Kidney (tissue), 14 donors: ENCODE data around the gene NOTCH1. TPM values are rescaled to one million over a fixed set of nuclear protein-coding genes. Genes with fewer than 3 reads are reported as not detected.
A peak's percentile ranks its signal among the peaks of the same experiment; 100 is the strongest.

ENCODE experiments used
- DNase-seq, 5 donors: peaks; one replicate each; pipeline ENCODE4 v3.0.0-alpha.2; 2013 to 2020
- FAIRE-seq: peaks from 2 replicates; lab custom pipeline; 2012; peaks lifted over from hg19 to GRCh38; lab: Jason Lieb, UNC
- H3K27ac ChIP-seq, 2 donors: one replicate each; pipeline ENCODE4 v1.7.0; 2013; ENCODE audit warnings: low read depth in 2 of 2, low read length in 2 of 2, inconsistent platforms in 1 of 2
- H3K27me3 ChIP-seq: one replicate; pipeline ENCODE4 v1.7.1; 2013; ENCODE audit warnings: low read length, inconsistent platforms; ENCODE audit not compliant: control insufficient read depth, insufficient read depth
- H3K36me3 ChIP-seq, 3 donors: one replicate each; pipeline versions ENCODE4 v1.7.0 to v1.7.1; 2013; ENCODE audit warnings: low read length in 3 of 3, control low read depth in 1 of 3, inconsistent platforms in 1 of 3; ENCODE audit not compliant: insufficient read depth in 3 of 3, control insufficient read depth in 2 of 3
- H3K4me1 ChIP-seq, 3 donors: one replicate each; pipeline versions ENCODE4 v1.7.0 to v1.7.1; 2013; ENCODE audit warnings: low read length in 3 of 3, inconsistent platforms in 1 of 3, low read depth in 1 of 3; ENCODE audit not compliant: control insufficient read depth in 2 of 3, insufficient read depth in 2 of 3
- H3K4me3 ChIP-seq, 3 donors: one replicate each; pipeline versions ENCODE4 v1.7.0 to v1.8.1; 2013; ENCODE audit warnings: low read length in 3 of 3, control low read depth in 1 of 3, inconsistent platforms in 1 of 3
- H3K9ac ChIP-seq, 3 donors: one replicate each; pipeline versions ENCODE4 v1.7.0 to v1.7.1; 2013; ENCODE audit warnings: low read length in 3 of 3, control low read depth in 1 of 3, inconsistent platforms in 1 of 3
- H3K9me3 ChIP-seq, 3 donors: one replicate each; pipeline versions ENCODE4 v1.7.0 to v1.7.1; 2013; ENCODE audit warnings: low read length in 3 of 3, control low read depth in 1 of 3, inconsistent platforms in 1 of 3; ENCODE audit not compliant: control insufficient read depth in 2 of 3, insufficient read depth in 1 of 3
- intact Hi-C: fragments of 100-400 bp; cut with DNase I; formaldehyde crosslinking; loops from one replicate; pipeline ENCODE4 v1.11.1; 2022
- polyA plus RNA-seq: library from polyadenylated mRNA; stranded (reverse); fragments of 350-450 nt; fragmentation: Illumina TruSeq; extraction: RNeasy Lipid Tissue Mini Kit (QIAGEN cat#74804); gene quantifications from one replicate; pipeline ENCODE4 v1.2.3, GENCODE V29; 2014; ENCODE audit warnings: low read depth, low replicate concordance; ENCODE audit not compliant: insufficient read depth
- total RNA-seq: library from RNA; stranded (reverse); fragmentation: NEBNext Ultra II Directional; extraction: Animal tissue kit (Norgen Biotek cat#: 25700); gene quantifications from one replicate; pipeline ENCODE4 v1.2.1, GENCODE V29; 2021
- TF ChIP-seq, protein P1 (sequence below): IDR thresholded peaks from 3 replicates; pipeline ENCODE4 v1.5.1; 2012; ENCODE audit warnings: mild to moderate bottlenecking, moderate library complexity, borderline replicate concordance; ENCODE audit not compliant: insufficient read depth; ENCODE audit errors: extremely low read depth
- donor health status: control.
- donor health status: control.
- donor health status: control.
- donor health status: control.
- donor health status: control.
- donor health status: DM: yes; HTN: yes; CAD: no.
- donor health status: Normal renal cell carcinoma (clear cell type).

The NOTCH1 gene
- total and polyA plus RNA-seq, 2 donors from 2014 or later = 6.5 to 77.2 TPM

DNA sequence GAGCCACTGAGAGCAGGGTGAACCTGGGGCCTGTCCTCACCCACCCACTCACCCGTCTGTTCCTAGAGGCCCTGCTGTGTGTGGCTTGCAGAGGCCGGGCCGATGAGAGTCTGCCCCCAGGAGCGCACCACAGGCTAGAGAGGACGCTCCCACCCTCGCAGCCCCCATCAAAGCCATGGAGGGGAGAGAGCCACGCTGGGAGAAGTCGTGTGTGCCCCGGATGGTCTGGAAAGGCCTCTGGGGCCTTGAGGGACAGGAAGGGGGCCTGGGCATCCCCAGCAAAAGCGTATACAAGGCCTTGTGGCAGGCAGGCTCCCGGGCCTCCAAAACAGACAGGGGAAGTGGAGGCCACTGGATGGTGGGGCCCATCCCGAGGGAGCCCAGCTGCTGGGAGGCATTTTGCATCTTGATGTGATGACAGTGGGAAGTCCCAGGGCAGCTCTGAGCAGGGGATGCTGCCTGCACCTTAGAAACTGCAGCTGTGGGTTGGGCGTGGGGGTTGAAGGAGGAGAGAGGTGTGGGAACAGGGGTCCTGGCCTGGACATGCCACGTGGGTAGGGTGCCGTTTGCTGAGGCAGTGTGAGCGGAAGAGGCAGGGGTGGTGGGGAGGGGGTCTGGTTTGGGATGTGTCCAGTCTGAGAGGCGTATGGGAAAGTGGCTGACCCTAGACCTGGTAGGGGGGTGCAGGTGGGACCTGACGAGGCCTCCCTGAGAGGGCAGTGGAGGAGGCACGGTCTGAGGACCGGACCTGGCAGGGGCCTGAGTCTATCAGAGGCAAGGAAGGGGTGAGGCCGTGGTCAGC lies 43.0 kb upstream of the NOTCH1 start:
- peaks cover 0 to 39% (median 2%) of the 10 kb centered on the region in 3 donors for H3K4me1 ChIP-seq
- no peak overlapping the region for H3K27ac ChIP-seq

DNA sequence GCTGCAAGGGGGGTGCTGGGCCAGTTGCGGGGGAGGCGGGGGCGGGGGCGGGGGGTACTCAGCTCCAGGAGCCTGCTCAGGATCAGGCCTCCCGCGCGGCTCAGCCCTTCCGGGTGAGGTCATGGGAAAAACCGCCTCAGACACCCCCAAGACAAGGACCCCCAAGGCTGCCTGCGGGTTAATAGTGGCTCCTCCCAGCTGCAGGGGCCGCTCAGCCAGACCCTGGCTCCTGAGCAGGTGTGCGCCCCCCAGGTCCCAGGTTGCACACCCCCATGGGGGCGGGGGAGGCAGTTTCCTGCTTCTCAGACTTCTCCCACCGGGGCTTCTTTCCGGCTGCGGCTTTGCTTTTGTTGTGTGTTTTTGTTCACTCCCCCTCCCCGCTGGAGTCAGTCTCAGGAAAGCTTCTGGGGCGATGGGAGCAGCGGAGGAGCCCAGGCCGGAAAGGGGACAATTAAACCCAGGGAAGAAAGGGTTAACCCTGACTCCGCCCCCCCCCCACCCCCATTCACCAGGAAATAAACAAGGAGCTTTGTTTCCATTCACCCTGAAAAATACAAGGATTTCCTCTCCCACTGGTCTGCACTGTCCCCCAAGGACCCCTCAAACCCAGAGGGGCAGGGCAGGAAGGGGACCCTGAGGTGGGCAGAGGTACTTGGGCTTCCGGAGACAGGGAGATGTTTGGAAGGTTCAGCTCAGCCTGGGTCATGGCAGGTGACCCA lies 42.3 kb upstream of the NOTCH1 start:
- intact Hi-C loops = no loop called here
- H3K4me3 ChIP-seq = no peak overlapping the region
- H3K27ac ChIP-seq = no peak overlapping the region
- DNase-seq (peak; percentile 69 to 96 (median 95)), FAIRE-seq (no peak)
- no peaks in the 10 kb centered on the region for H3K36me3 ChIP-seq
- no peak overlapping the region for H3K9ac ChIP-seq
- H3K4me1 ChIP-seq = peaks cover 0 to 39% (median 2%) of the 10 kb centered on the region in 3 donors
- H3K9me3 ChIP-seq = no peaks in the 10 kb centered on the region
- TF ChIP-seq, protein P1, sequence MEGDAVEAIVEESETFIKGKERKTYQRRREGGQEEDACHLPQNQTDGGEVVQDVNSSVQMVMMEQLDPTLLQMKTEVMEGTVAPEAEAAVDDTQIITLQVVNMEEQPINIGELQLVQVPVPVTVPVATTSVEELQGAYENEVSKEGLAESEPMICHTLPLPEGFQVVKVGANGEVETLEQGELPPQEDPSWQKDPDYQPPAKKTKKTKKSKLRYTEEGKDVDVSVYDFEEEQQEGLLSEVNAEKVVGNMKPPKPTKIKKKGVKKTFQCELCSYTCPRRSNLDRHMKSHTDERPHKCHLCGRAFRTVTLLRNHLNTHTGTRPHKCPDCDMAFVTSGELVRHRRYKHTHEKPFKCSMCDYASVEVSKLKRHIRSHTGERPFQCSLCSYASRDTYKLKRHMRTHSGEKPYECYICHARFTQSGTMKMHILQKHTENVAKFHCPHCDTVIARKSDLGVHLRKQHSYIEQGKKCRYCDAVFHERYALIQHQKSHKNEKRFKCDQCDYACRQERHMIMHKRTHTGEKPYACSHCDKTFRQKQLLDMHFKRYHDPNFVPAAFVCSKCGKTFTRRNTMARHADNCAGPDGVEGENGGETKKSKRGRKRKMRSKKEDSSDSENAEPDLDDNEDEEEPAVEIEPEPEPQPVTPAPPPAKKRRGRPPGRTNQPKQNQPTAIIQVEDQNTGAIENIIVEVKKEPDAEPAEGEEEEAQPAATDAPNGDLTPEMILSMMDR = no peak
- no peaks in the 10 kb centered on the region for H3K27me3 ChIP-seq

More for the DNA sequence above, 43.0 kb upstream of the NOTCH1 start:
- TF ChIP-seq, protein P1 = no peak
- H3K9me3 ChIP-seq = no peaks in the 10 kb centered on the region
- FAIRE-seq (no peak), DNase-seq (peak in 2 of 5 donors; percentile 49 to 73)
- intact Hi-C loops = no loop called here
- H3K4me3 ChIP-seq = no peak overlapping the region
- no peaks in the 10 kb centered on the region for H3K36me3 ChIP-seq
- no peaks in the 10 kb centered on the region for H3K27me3 ChIP-seq
- no peak overlapping the region for H3K9ac ChIP-seq

DNA sequence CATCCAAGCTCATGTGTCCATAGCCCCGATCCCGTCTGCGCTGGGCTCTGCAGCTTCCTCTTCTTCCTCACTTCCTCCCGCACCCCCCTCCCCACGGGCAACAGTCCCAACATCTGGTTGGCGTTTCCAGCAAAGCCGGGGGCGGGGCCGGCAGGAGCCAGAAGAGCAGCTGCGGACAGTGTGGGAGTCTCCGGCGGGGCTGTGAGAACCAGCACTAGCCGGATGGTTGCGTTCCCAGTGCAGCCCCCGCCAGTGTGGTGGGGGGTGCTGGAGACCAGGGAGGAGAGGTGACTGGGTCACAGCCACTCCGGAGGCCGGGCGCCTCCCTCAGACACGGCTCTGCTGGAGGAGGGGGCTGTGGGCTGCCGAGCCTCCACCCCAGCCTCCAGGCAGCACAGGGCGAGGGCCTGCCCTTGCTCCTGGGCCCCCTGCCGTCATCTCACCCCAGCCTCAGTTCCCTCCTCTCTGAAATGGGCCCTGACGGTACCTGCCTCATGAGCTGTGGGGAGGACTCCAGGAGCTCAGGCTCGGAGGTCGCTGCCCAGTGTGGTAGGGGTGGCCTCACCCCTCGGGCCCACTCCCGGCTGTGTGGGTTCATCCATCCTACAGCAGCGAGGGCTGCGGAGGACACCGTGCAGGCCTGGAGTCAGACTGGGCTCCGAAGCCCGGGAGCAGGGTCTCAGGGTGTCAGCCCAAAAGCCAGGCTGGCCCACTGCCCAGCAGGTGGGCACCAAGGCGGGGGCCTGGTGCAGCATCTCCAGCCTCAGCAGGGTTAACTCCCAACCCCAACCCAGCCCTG lies 41.5 kb upstream of the NOTCH1 start:
- Histone ChIP-seq H3K9ac (no peak overlapping the region), H3K4me1 (peaks cover 0 to 39% (median 2%) of the 10 kb centered on the region in 3 donors), H3K27me3 (no peaks in the 10 kb centered on the region), H3K27ac (no peak overlapping the region), H3K4me3 (no peak overlapping the region), H3K9me3 (no peaks in the 10 kb centered on the region), H3K36me3 (no peaks in the 10 kb centered on the region)
- no peak for FAIRE-seq
- TF ChIP-seq, protein P1 = no peak
- peak; percentile 90 to 98 (median 97) for DNase-seq
- intact Hi-C loops = no loop called here
